ENCODE results near the gene DOCK11.

DOCK11 gene

GRCh38 chrX:118553042-118553710 lies 57.6 kb downstream of the DOCK11 start:
- no peak for DNase-seq (ENCODE audit: low read depth)
- TF ChIP-seq, protein P1, sequence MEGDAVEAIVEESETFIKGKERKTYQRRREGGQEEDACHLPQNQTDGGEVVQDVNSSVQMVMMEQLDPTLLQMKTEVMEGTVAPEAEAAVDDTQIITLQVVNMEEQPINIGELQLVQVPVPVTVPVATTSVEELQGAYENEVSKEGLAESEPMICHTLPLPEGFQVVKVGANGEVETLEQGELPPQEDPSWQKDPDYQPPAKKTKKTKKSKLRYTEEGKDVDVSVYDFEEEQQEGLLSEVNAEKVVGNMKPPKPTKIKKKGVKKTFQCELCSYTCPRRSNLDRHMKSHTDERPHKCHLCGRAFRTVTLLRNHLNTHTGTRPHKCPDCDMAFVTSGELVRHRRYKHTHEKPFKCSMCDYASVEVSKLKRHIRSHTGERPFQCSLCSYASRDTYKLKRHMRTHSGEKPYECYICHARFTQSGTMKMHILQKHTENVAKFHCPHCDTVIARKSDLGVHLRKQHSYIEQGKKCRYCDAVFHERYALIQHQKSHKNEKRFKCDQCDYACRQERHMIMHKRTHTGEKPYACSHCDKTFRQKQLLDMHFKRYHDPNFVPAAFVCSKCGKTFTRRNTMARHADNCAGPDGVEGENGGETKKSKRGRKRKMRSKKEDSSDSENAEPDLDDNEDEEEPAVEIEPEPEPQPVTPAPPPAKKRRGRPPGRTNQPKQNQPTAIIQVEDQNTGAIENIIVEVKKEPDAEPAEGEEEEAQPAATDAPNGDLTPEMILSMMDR (IDR thresholded peaks at IDR 0.05; ENCODE audit: low read depth, low read length, missing control alignments): no peak
- H3K4me3 ChIP-seq (ENCODE audit: low read depth, low read length): no peak overlapping the region

- no peak for DNase-seq (ENCODE audit: low read depth)
- TF ChIP-seq, protein P1 (IDR thresholded peaks at IDR 0.05; ENCODE audit: low read depth, low read length, missing control alignments): no peak
- H3K4me3 ChIP-seq (ENCODE audit: low read depth, low read length): no peak overlapping the region
Measured at GRCh38 chrX:118554511-118554910, 58.9 kb downstream of the DOCK11 start.

DNA sequence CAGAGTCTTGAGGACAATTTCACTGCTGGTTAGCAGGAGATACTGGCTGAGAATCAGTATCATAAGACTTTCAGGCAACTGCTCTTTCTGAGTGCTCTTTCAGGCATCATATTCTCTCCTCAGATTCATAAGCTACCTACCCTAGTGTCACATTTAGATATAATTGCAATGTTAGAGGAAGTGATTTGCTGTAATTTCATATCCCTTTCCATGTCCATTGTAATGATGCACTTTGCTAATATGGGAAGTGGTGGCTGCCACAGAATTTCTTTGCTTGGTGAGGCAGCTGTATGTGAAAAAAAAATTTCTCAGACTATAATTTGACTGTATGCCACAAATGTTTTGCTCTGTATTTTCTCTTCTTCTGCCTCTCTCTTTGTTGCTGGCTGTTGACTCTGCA lies 63.3 kb downstream of the DOCK11 start:
- TF ChIP-seq, protein P1 (IDR thresholded peaks at IDR 0.05; ENCODE audit: low read depth, low read length, missing control alignments): no peak
- DNase-seq (ENCODE audit: low read depth): no peak
- H3K4me3 ChIP-seq (ENCODE audit: low read depth, low read length): no peak overlapping the region

GRCh38 chrX:118560489-118560888 lies 64.9 kb downstream of the DOCK11 start:
- no peak overlapping the region for H3K4me3 ChIP-seq (ENCODE audit: low read depth, low read length)
- no peak for DNase-seq (ENCODE audit: low read depth)
- TF ChIP-seq, protein P1 (IDR thresholded peaks at IDR 0.05; ENCODE audit: low read depth, low read length, missing control alignments): no peak

DNA sequence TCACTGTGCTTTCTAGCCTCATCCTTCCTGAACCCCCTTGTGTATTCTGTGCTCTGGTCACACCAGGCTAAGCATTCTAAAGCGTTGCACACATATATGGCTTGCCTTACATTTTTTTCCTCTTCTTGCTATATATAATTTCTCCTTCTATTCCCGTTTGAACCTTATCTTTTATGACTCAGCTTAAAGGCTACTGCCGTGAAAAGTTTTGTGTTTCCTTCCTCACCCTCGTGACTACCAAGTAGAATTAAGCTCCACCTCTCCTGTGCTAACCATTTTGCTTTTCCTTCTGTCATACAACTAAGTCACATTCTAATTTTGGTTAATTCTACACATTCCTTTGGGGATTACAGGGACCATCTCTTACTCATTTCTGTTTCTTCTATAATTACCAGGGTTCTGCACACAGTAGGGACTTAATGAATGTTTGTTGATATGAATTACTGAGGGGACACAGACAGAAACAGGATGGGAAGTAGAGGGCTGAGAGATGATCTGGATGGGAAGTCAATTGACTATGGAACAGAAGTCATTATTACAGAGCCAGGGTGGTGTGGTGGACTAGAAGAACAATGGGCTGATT lies 67.1 kb downstream of the DOCK11 start:
- DNase-seq (ENCODE audit: low read depth): no peak
- TF ChIP-seq, protein P1 (IDR thresholded peaks at IDR 0.05; ENCODE audit: low read depth, low read length, missing control alignments): no peak
- no peak overlapping the region for H3K4me3 ChIP-seq (ENCODE audit: low read depth, low read length)

GRCh38 chrX:118564498-118564897 lies 68.9 kb downstream of the DOCK11 start:
- no peak for DNase-seq (ENCODE audit: low read depth)
- TF ChIP-seq, protein P1 (IDR thresholded peaks at IDR 0.05; ENCODE audit: low read depth, low read length, missing control alignments): no peak
- no peak overlapping the region for H3K4me3 ChIP-seq (ENCODE audit: low read depth, low read length)

DNA sequence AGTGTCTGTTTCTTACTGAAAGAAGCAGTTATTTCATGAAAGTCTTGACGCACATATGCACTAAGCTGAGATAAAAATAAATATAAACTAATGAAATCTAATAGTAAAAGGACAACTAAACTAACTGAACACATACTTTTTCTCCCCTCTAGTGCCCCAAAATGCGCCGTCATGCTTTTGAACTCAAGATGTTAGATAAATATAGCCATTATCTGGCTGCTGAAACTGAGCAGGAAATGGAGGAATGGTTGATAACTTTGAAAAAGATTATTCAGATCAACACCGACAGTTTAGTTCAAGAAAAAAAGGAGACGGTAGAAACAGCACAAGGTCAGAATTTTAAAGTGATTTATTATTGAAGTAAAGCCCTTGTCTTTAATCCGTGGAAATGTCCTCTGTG lies 70.2 kb downstream of the DOCK11 start:
- DNase-seq (ENCODE audit: low read depth): no peak
- H3K4me3 ChIP-seq (ENCODE audit: low read depth, low read length): no peak overlapping the region
- TF ChIP-seq, protein P1 (IDR thresholded peaks at IDR 0.05; ENCODE audit: low read depth, low read length, missing control alignments): no peak

Measured in GM12864 (cell line).